Vagina (tissue), 2 donors: ENCODE measurements around the gene EEF1G. TPM values are rescaled to one million over a fixed set of nuclear protein-coding genes. Genes with fewer than 3 reads are reported as not detected.
"Not testable (repeated sequence)": the region's sequence is repeated elsewhere in the genome, so short reads cannot be mapped to it uniquely, and the experiment has no call there.

Experiments
- DNase-seq, 2 donors: peaks; one replicate each; pipeline ENCODE4 v3.0.0-alpha.2; 2017; ENCODE audit errors: extremely low spot score in 2 of 2
- H3K27ac ChIP-seq: fragments of 200-600 bp; sonication (generic); one replicate; pipeline ENCODE4 v1.5.1; 2019
- H3K27me3 ChIP-seq: fragments of 200-600 bp; sonication (generic); one replicate; pipeline ENCODE4 v1.5.1; 2019
- H3K36me3 ChIP-seq, 2 donors: fragments of 200-600 bp; sonication (generic); one replicate each; pipeline ENCODE4 v1.5.1; 2017 to 2019
- H3K4me1 ChIP-seq: fragments of 200-600 bp; sonication (generic); one replicate; pipeline ENCODE4 v1.5.1; 2019
- H3K4me3 ChIP-seq, 2 donors: fragments of 200-600 bp; sonication (generic); 1 replicate in 1 of 2; 2 replicates in 1 of 2; pipeline ENCODE4 v1.5.1; 2016 to 2019
- H3K9me3 ChIP-seq: fragments of 200-600 bp; sonication (generic); one replicate; pipeline ENCODE4 v1.5.1; 2019
- CTCF ChIP-seq, 3 experiments: fragments of 450-650 bp in 2 of 3; fragments of 200-600 bp in 1 of 3; sonication (generic) in 1 of 3; IDR thresholded peaks; one replicate each; pipeline ENCODE4 v1.5.1; 2017 to 2019; ENCODE audit warnings: antibody characterized with exemption in 3 of 3, mild to moderate bottlenecking in 2 of 3, moderate library complexity in 2 of 3
- POLR2A ChIP-seq, 2 donors: fragments of 450-650 bp; IDR thresholded peaks; one replicate each; pipeline ENCODE4 v1.6.1; 2017; ENCODE audit warnings: antibody characterized with exemption in 2 of 2, mild to moderate bottlenecking in 2 of 2, moderate library complexity in 2 of 2
- POLR2AphosphoS5 ChIP-seq, 2 donors: sonication (generic); formaldehyde crosslinking; IDR thresholded peaks; one replicate each; pipeline ENCODE4 v1.9.0; 2017; ENCODE audit warnings: antibody characterized with exemption in 2 of 2, mild to moderate bottlenecking in 2 of 2, low read depth in 1 of 2; ENCODE audit not compliant: insufficient read depth in 1 of 2
- intact Hi-C: fragments of 100-400 bp; cut with DNase I; formaldehyde crosslinking; loops from one replicate; pipeline ENCODE4 v1.15.1; 2023
- total RNA-seq: library from RNA; depleted of rRNA; stranded (reverse); fragments of >200 nt; gene quantifications from one replicate; pipeline ENCODE4 v1.2.3, GENCODE V29; 2016

Gene EEF1G
- total RNA-seq = 1,183 TPM

- peak in 1 of 2 donors; percentile 100 for DNase-seq
- H3K4me1 ChIP-seq = peaks cover 54% of the 10 kb centered on the region
- intact Hi-C loops = loop anchor here (1.0 kb wide), 1 partner anchor 28 kb away; no protein-coding TSS in a partner anchor
- H3K27ac ChIP-seq = peak within 1 kb of the TSS; percentile 100
- TF ChIP-seq CTCF (IDR thresholded peaks at IDR 0.05) (peak in 1 of 3 experiments; percentile 6), POLR2A (IDR thresholded peaks at IDR 0.05) (peak in 1 of 2 donors; percentile 88), POLR2AphosphoS5 (IDR thresholded peaks at IDR 0.05; ENCODE audit: insufficient read depth in 1 of 2, low read depth in 1 of 2) (peak; percentile 98 to 99)
- H3K27me3 ChIP-seq = no peaks in the 10 kb centered on the region
- H3K36me3 ChIP-seq = peaks cover 0 to 52% of the 10 kb centered on the region in 2 donors
- peak within 1 kb of the TSS; percentile 79 to 84 for H3K4me3 ChIP-seq
- no peaks in the 10 kb centered on the region for H3K9me3 ChIP-seq
Observed at GRCh38 chr11:62573592-62574362, at the start of gene EEF1G. Gene EEF1G (minus strand): TSS chr11:62573891. CDS start chr11:62573842, 49 bp downstream.

GRCh38 chr11:62622476-62623089, 48.9 kb upstream of the EEF1G start:
- Histone ChIP-seq H3K4me3 (peak overlapping the region; percentile 72 to 74), H3K9me3 (no peaks in the 10 kb centered on the region), H3K27me3 (no peaks in the 10 kb centered on the region), H3K27ac (peak overlapping the region; percentile 82), H3K4me1 (peaks cover 18% of the 10 kb centered on the region), H3K36me3 (peaks cover 0 to 23% of the 10 kb centered on the region in 2 donors)
- TF ChIP-seq CTCF (IDR thresholded peaks at IDR 0.05) (no peak), POLR2A (IDR thresholded peaks at IDR 0.05) (no peak)
- intact Hi-C loops = no loop called here
- peak in 1 of 2 donors; percentile 87 for DNase-seq

- peak in 1 of 2 donors; percentile 99 for DNase-seq
- Histone ChIP-seq H3K4me3 (peak within 1 kb of the TSS; percentile 72 to 74), H3K27me3 (no peaks in the 10 kb centered on the region), H3K36me3 (peaks cover 0 to 24% of the 10 kb centered on the region in 2 donors), H3K4me1 (peaks cover 18% of the 10 kb centered on the region), H3K9me3 (no peaks in the 10 kb centered on the region), H3K27ac (peak within 1 kb of the TSS; percentile 82)
- intact Hi-C loops = no loop called here
- peak in 1 of 2 donors; percentile 76 for TF ChIP-seq POLR2A (IDR thresholded peaks at IDR 0.05)
- peak; percentile 96 to 98 for TF ChIP-seq POLR2AphosphoS5 (IDR thresholded peaks at IDR 0.05; ENCODE audit: insufficient read depth in 1 of 2, low read depth in 1 of 2)
- TF ChIP-seq CTCF (IDR thresholded peaks at IDR 0.05) = peak in 1 of 3 experiments; percentile 2
Observed at GRCh38 chr11:62621567-62622470, 48.1 kb upstream of the EEF1G start, which contains the start of gene B3GAT3. Gene B3GAT3 (minus strand): TSS chr11:62621986. CDS start chr11:62621947, 39 bp downstream.

GRCh38 chr11:62621027-62621566, 47.4 kb upstream of the EEF1G start:
- no peaks in the 10 kb centered on the region for H3K9me3 ChIP-seq
- no peak for TF ChIP-seq CTCF (IDR thresholded peaks at IDR 0.05)
- TF ChIP-seq POLR2A (IDR thresholded peaks at IDR 0.05) = no peak
- no peak for TF ChIP-seq POLR2AphosphoS5 (IDR thresholded peaks at IDR 0.05; ENCODE audit: insufficient read depth in 1 of 2, low read depth in 1 of 2)
- peak overlapping the region; percentile 82 for H3K27ac ChIP-seq
- DNase-seq = no peak
- H3K27me3 ChIP-seq = no peaks in the 10 kb centered on the region
- intact Hi-C loops = no loop called here
- peaks cover 0 to 22% of the 10 kb centered on the region in 2 donors for H3K36me3 ChIP-seq
- peaks cover 18% of the 10 kb centered on the region for H3K4me1 ChIP-seq
- peak overlapping the region; percentile 72 to 74 for H3K4me3 ChIP-seq

GRCh38 chr11:62616957-62617356, 43.3 kb upstream of the EEF1G start:
- intact Hi-C loops = loop anchor here (10.0 kb wide), 1 partner anchor 1712 kb away; the partner anchor contains the start of gene PRPF19
- H3K27ac ChIP-seq, H3K27me3 ChIP-seq, H3K4me3 ChIP-seq, DNase-seq, H3K9me3 ChIP-seq: not testable (repeated sequence)
- Histone ChIP-seq H3K36me3 (peaks cover 0 to 20% of the 10 kb centered on the region in 2 donors), H3K4me1 (peaks cover 37% of the 10 kb centered on the region)
